Measurements from ENCODE around the gene TMEM38A. TPM values are rescaled to one million over a fixed set of nuclear protein-coding genes. Genes with fewer than 3 reads are reported as not detected.

Gene TMEM38A
- total and polyA plus RNA-seq, 4 donors, result 3.6 to 8.5 (median 4.7) TPM

DNA sequence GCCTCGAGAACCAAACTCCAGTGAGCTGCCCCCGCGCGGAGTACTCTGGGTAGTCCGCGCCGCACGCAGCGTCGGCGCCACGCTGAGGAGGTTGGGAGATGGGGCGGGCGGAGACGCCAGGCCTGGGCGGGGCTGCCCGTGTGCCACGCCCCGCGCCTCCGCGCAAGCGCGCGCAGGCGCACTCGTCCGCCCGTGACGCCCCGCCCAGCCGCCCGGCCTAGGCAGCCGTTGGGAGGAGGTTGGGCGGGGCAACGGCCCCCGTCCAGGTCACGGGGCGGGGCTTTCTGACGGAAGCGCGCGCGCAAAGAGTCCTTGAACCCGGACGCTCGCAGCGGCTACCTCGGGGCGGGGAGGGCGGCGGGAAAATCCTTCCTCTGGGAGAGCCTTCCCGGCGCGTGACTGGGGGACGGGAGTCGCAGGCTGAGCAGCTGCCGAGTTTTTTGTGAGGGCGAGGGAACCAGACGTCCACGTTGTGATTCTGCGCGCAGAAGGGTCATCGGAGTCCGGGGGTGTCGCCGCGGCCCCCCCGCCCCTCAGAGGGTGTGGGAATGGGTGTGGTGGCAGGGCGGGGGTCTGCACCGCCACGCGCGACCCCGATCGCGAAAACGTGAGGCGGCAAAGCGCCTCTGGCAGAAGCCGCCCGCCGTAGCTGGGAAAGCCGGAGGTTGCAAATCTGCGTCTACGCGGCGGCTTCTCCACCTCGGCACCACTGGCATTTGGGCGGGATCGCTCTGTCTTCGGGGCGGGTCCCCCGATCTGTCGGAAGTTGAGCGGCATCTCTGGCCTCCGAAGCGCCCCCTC, 32.6 kb upstream of the TMEM38A start, which contains the start of gene MED26:
TSS of gene MED26 (minus strand) at position 22 of the 801 bp plus-strand sequence. CDS start 261 bp downstream, outside the sequence.
- Histone ChIP-seq H3K27ac (ENCODE audit: low read depth in 1 of 2, low read length in 2 of 2) (peak within 1 kb of the TSS in 1 of 2 donors; percentile 38), H3K36me3 (ENCODE audit: control insufficient read depth in 1 of 2, insufficient read depth in 2 of 2, low read length in 1 of 2) (no peaks in the 10 kb centered on the region), H3K9me3 (ENCODE audit: control insufficient read depth, low read length) (no peaks in the 10 kb centered on the region), H3K4me1 (ENCODE audit: control insufficient read depth in 1 of 2, insufficient read depth in 2 of 2, low read length in 2 of 2) (no peaks in the 10 kb centered on the region), H3K27me3 (ENCODE audit: control insufficient read depth in 1 of 2, insufficient read depth in 2 of 2, low read length in 1 of 2) (no peaks in the 10 kb centered on the region), H3K4me3 (ENCODE audit: low read length in 2 of 2) (peak within 1 kb of the TSS; percentile 88 to 96)
- 0 to 1% methylated on average over 91 to 98 of the region's 98 CpGs for WGBS, 2 donors
- intact Hi-C loops (cut with DNase I), result loop anchor here in 1 of 2 donors (1.0 to 2.0 kb wide), 2 partner anchors 32 to 56 kb away; partner anchors contain the start of genes SLC35E1 and SMIM7
- peak; percentile 99 for ATAC-seq (ENCODE audit: low FRiP score)
- DNase-seq, result peak; percentile 96 to 99

DNA sequence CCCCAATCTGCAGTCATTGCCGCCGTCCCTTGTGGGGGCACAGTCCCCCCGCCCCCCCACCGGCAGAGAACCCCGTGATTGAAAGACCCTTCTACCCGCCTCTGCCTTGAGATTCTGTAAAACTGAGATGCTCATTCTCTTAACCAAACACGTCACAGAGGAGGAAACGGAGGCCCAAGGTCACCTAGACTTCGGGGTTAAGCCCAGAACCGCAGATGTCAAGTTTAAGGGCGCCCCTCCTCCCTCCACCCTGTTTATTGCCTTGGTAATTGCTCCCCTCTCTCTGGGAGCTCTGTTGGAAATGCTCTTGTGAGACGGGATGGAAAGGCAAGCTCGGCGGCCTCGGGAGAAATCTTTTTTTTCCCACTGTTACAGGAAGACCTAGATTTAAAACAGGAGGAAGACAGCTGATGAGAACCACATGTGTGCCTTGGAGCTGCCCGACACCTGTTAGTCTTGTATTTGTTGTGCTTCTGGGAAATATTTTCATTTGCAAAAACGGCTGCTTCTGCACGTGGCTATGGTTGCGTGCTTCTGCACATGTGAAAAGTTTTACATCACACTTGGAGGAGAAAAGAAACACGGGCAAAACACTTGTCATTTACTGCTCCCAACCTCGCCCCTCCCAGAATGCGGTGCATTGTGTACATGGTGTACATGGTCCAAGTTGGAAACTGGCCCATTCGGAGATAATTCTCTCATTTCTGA, 31.8 kb upstream of the TMEM38A start:
- no peaks in the 10 kb centered on the region for H3K9me3 ChIP-seq (ENCODE audit: control insufficient read depth, low read length)
- intact Hi-C loops (cut with DNase I), result loop anchor here in 1 of 2 donors (1.0 to 2.0 kb wide), 2 partner anchors 31 to 56 kb away; partner anchors contain the start of genes SLC35E1 and SMIM7
- no peaks in the 10 kb centered on the region for H3K27me3 ChIP-seq (ENCODE audit: control insufficient read depth in 1 of 2, insufficient read depth in 2 of 2, low read length in 1 of 2)
- 3 to 4% methylated on average over 23 of the region's 23 CpGs for WGBS, 2 donors
- H3K36me3 ChIP-seq (ENCODE audit: control insufficient read depth in 1 of 2, insufficient read depth in 2 of 2, low read length in 1 of 2), result no peaks in the 10 kb centered on the region
- DNase-seq, result no peak
- H3K4me3 ChIP-seq (ENCODE audit: low read length in 2 of 2), result peak overlapping the region; percentile 38 to 88
- no peak for ATAC-seq (ENCODE audit: low FRiP score)
- peak overlapping the region in 1 of 2 donors; percentile 38 for H3K27ac ChIP-seq (ENCODE audit: low read depth in 1 of 2, low read length in 2 of 2)
- H3K4me1 ChIP-seq (ENCODE audit: control insufficient read depth in 1 of 2, insufficient read depth in 2 of 2, low read length in 2 of 2), result no peaks in the 10 kb centered on the region

DNA sequence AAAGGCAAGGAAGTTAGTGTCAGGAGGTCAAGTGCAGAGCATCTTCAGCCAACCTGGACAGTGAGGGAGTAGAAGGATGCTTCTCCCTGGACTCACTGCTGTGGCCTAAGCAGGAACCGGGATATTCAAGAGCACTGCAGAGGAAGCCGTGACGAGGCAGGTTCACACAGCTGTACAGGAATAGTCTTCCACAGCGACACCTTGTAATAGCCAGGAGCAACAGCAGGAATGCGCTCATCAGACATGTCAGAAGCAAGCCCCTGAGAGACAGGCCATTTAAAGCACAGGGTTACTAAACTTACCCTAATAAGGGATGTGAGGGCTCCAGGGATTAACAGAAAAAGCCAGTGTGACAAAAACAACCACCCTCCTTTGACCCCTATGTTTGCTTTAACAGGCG, 29.5 kb upstream of the TMEM38A start:
- Histone ChIP-seq H3K4me1 (ENCODE audit: control insufficient read depth in 1 of 2, insufficient read depth in 2 of 2, low read length in 2 of 2) (no peaks in the 10 kb centered on the region), H3K4me3 (ENCODE audit: low read length in 2 of 2) (no peak overlapping the region), H3K27ac (ENCODE audit: low read depth in 1 of 2, low read length in 2 of 2) (no peak overlapping the region), H3K36me3 (ENCODE audit: control insufficient read depth in 1 of 2, insufficient read depth in 2 of 2, low read length in 1 of 2) (peaks cover 0 to 2% of the 10 kb centered on the region in 2 donors), H3K9me3 (ENCODE audit: control insufficient read depth, low read length) (no peaks in the 10 kb centered on the region), H3K27me3 (ENCODE audit: control insufficient read depth in 1 of 2, insufficient read depth in 2 of 2, low read length in 1 of 2) (no peaks in the 10 kb centered on the region)
- intact Hi-C loops (cut with DNase I), result no loop called here
- WGBS, 2 donors, result 81 to 91% methylated on average over 6 of the region's 6 CpGs
- ATAC-seq (ENCODE audit: low FRiP score), result no peak
- DNase-seq, result no peak

DNA sequence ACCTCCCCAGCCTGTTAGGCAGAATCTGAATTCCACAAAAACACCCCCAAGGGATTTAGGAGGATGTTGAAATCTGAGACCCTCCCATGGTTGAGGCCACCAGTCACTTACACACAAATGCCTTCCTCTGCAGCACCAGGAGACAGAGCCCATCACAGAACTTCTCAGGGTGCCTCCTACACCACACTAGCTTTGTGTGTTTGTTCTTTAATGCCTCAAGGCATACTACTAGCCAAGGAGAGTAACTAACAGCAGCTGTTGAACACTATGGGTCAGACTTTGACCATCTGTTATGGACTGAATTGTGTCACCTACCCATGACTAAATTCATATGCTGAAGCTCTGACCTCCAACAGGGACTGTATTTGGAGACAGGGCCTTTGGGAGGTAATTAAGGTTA, 23.4 kb upstream of the TMEM38A start:
- Histone ChIP-seq H3K36me3 (ENCODE audit: control insufficient read depth in 1 of 2, insufficient read depth in 2 of 2, low read length in 1 of 2) (peaks cover 5 to 6% of the 10 kb centered on the region in 2 donors), H3K27ac (ENCODE audit: low read depth in 1 of 2, low read length in 2 of 2) (no peak overlapping the region), H3K4me1 (ENCODE audit: control insufficient read depth in 1 of 2, insufficient read depth in 2 of 2, low read length in 2 of 2) (no peaks in the 10 kb centered on the region), H3K27me3 (ENCODE audit: control insufficient read depth in 1 of 2, insufficient read depth in 2 of 2, low read length in 1 of 2) (no peaks in the 10 kb centered on the region), H3K4me3 (ENCODE audit: low read length in 2 of 2) (no peak overlapping the region), H3K9me3 (ENCODE audit: control insufficient read depth, low read length) (no peaks in the 10 kb centered on the region)
- intact Hi-C loops (cut with DNase I), result no loop called here
- ATAC-seq (ENCODE audit: low FRiP score) (no peak), DNase-seq (no peak)

DNA sequence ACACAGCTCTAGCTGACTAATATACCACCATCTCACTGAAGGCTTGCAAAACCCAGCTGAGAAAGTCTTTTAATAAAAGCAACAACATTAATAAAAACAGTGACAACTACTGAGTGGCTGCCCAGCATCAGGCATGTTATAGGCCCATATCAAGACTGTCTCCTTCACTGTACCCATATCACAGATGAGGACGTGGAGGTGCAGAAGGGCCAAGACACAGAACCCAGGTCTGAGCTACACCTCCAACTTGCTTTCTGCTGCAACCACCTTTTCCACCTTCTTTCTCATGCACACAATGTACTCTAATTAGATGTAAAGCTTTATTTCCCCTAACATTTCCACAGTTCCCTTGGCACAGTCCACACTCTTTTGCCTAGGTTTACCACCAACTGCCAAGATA, 22.3 kb upstream of the TMEM38A start:
- no peak for ATAC-seq (ENCODE audit: low FRiP score)
- Histone ChIP-seq H3K9me3 (ENCODE audit: control insufficient read depth, low read length) (no peaks in the 10 kb centered on the region), H3K27me3 (ENCODE audit: control insufficient read depth in 1 of 2, insufficient read depth in 2 of 2, low read length in 1 of 2) (no peaks in the 10 kb centered on the region), H3K27ac (ENCODE audit: low read depth in 1 of 2, low read length in 2 of 2) (no peak overlapping the region), H3K4me3 (ENCODE audit: low read length in 2 of 2) (no peak overlapping the region), H3K4me1 (ENCODE audit: control insufficient read depth in 1 of 2, insufficient read depth in 2 of 2, low read length in 2 of 2) (no peaks in the 10 kb centered on the region), H3K36me3 (ENCODE audit: control insufficient read depth in 1 of 2, insufficient read depth in 2 of 2, low read length in 1 of 2) (peaks cover 5 to 6% of the 10 kb centered on the region in 2 donors)
- no peak for DNase-seq
- intact Hi-C loops (cut with DNase I), result loop anchor here in 1 of 2 donors (1.0 kb wide), 1 partner anchor 19 kb away; no protein-coding TSS in a partner anchor
- WGBS, 2 donors, result 94 to 97% methylated on average over 1 of the region's 1 CpG

DNA sequence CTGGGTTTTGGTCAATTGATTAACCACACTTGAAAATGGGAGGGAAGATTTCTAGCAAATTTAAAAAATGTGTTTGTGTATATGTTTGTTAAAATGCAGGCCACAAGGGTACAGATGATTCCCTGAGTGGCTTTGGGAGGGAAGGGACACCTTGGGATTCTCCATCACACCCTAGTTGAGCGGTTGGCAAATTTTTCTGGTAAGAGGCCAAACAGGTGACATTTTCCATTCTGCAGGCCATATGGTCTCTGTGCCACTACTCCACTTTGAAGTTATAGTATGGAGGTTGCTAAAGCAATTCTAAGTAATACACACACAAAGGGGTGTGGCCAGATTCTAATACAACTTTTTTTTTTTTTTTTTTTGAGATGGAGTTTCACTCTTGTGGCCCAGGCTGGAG, 20.0 kb upstream of the TMEM38A start:
- H3K9me3 ChIP-seq (ENCODE audit: control insufficient read depth, low read length), result no peaks in the 10 kb centered on the region
- intact Hi-C loops (cut with DNase I), result no loop called here
- ATAC-seq (ENCODE audit: low FRiP score) (no peak), DNase-seq (no peak)
- H3K27me3 ChIP-seq (ENCODE audit: control insufficient read depth in 1 of 2, insufficient read depth in 2 of 2, low read length in 1 of 2), result no peaks in the 10 kb centered on the region
- WGBS, 2 donors, result 97 to 100% methylated on average over 1 of the region's 1 CpG
- H3K36me3 ChIP-seq (ENCODE audit: control insufficient read depth in 1 of 2, insufficient read depth in 2 of 2, low read length in 1 of 2), result peaks cover 3 to 11% of the 10 kb centered on the region in 2 donors
- H3K4me1 ChIP-seq (ENCODE audit: control insufficient read depth in 1 of 2, insufficient read depth in 2 of 2, low read length in 2 of 2), result no peaks in the 10 kb centered on the region
- no peak overlapping the region for H3K4me3 ChIP-seq (ENCODE audit: low read length in 2 of 2)
- no peak overlapping the region for H3K27ac ChIP-seq (ENCODE audit: low read depth in 1 of 2, low read length in 2 of 2)

DNA sequence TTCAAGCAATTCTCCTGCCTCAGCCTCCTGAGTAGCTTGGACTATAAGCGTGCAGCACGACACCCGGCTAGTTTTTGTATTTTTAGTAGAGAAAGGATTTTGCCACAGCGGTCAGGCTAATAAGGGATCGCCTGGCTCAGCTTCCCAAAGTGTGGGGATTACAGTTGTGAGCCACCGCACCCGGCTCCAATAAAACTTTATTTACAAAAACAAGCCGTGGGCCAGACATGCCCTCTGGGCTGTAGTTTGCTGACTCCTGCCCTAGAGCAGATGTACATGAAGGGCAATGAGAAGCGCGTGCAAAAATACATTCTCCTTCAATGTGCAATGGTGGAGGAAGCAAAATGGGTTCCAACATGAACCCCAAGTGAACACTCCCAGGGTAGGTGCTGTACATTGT, 19.2 kb upstream of the TMEM38A start:
- H3K27ac ChIP-seq (ENCODE audit: low read depth in 1 of 2, low read length in 2 of 2), result no peak overlapping the region
- peaks cover 3 to 11% of the 10 kb centered on the region in 2 donors for H3K36me3 ChIP-seq (ENCODE audit: control insufficient read depth in 1 of 2, insufficient read depth in 2 of 2, low read length in 1 of 2)
- H3K27me3 ChIP-seq (ENCODE audit: control insufficient read depth in 1 of 2, insufficient read depth in 2 of 2, low read length in 1 of 2), result no peaks in the 10 kb centered on the region
- no peak for ATAC-seq (ENCODE audit: low FRiP score)
- DNase-seq, result no peak
- no peaks in the 10 kb centered on the region for H3K4me1 ChIP-seq (ENCODE audit: control insufficient read depth in 1 of 2, insufficient read depth in 2 of 2, low read length in 2 of 2)
- intact Hi-C loops (cut with DNase I), result no loop called here
- H3K4me3 ChIP-seq (ENCODE audit: low read length in 2 of 2), result no peak overlapping the region
- no peaks in the 10 kb centered on the region for H3K9me3 ChIP-seq (ENCODE audit: control insufficient read depth, low read length)
- 98 to 99% methylated on average over 10 of the region's 10 CpGs for WGBS, 2 donors

DNA sequence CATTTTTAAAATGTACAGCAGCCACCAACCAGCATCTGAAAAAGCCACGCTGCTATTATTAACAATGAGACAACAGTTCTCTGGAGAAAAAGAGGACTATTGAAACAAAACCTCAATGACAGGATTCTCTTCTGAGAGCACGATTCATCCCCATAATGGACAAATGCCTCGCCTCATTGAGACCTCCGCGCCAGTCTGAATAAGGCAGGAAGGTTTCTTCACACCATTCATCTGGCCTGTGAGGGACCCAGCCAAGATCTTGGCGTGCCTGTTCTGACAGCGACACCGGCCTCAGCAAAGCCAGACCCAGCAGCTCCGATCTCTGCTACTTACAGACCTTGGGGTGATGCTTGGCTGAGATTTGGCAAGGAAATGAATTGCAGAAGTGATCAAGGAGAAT, 15.8 kb upstream of the TMEM38A start:
- 92 to 96% methylated on average over 9 of the region's 9 CpGs for WGBS, 2 donors
- ATAC-seq (ENCODE audit: low FRiP score) (no peak), DNase-seq (no peak)
- no peak overlapping the region for H3K27ac ChIP-seq (ENCODE audit: low read depth in 1 of 2, low read length in 2 of 2)
- intact Hi-C loops (cut with DNase I), result no loop called here
- no peaks in the 10 kb centered on the region for H3K4me1 ChIP-seq (ENCODE audit: control insufficient read depth in 1 of 2, insufficient read depth in 2 of 2, low read length in 2 of 2)
- peaks cover 6 to 7% of the 10 kb centered on the region in 2 donors for H3K36me3 ChIP-seq (ENCODE audit: control insufficient read depth in 1 of 2, insufficient read depth in 2 of 2, low read length in 1 of 2)
- H3K4me3 ChIP-seq (ENCODE audit: low read length in 2 of 2), result no peak overlapping the region
- no peaks in the 10 kb centered on the region for H3K27me3 ChIP-seq (ENCODE audit: control insufficient read depth in 1 of 2, insufficient read depth in 2 of 2, low read length in 1 of 2)
- H3K9me3 ChIP-seq (ENCODE audit: control insufficient read depth, low read length), result no peaks in the 10 kb centered on the region
